DMS 273 treated with DMSO at 0.1 percent for 48 hours (cell line): ENCODE data around the gene TRIM17.
A peak's percentile ranks its signal among the peaks of the same experiment; 100 is the strongest.

Experiments used
- DNase-seq: peaks from one replicate; lab custom pipeline; 2025; lab: John Stamatoyannopoulos, UW

TRIM17 gene

GRCh38 chr1:228416217-228416933 lies at the start of gene TRIM17:
TSS of gene TRIM17 (minus strand) at chr1:228416861. CDS start at chr1:228415072, 1,789 bp downstream.
- DNase-seq: no peak

- no peak for DNase-seq
Measured at GRCh38 chr1:228465571-228466146, 49.0 kb upstream of the TRIM17 start.

- DNase-seq: no peak
Measured at GRCh38 chr1:228465141-228465540, 48.5 kb upstream of the TRIM17 start.

- no peak for DNase-seq
Measured at GRCh38 chr1:228464487-228464983, 47.9 kb upstream of the TRIM17 start.

- no peak for DNase-seq
Measured at GRCh38 chr1:228463559-228464455, 47.1 kb upstream of the TRIM17 start.

- DNase-seq: no peak
Measured at GRCh38 chr1:228463009-228463558, 46.4 kb upstream of the TRIM17 start.

GRCh38 chr1:228462560-228462959 lies 45.9 kb upstream of the TRIM17 start:
- DNase-seq: no peak

GRCh38 chr1:228460821-228461220 lies 44.2 kb upstream of the TRIM17 start:
- no peak for DNase-seq

GRCh38 chr1:228459091-228459993 lies 42.7 kb upstream of the TRIM17 start:
- DNase-seq: peak; percentile 48

- DNase-seq: peak; percentile 98
Measured at GRCh38 chr1:228457396-228458176, 40.9 kb upstream of the TRIM17 start.

GRCh38 chr1:228457017-228457395 lies 40.3 kb upstream of the TRIM17 start:
- DNase-seq: no peak

GRCh38 chr1:228456252-228457016 lies 39.8 kb upstream of the TRIM17 start:
- no peak for DNase-seq

GRCh38 chr1:228455715-228456114 lies 39.1 kb upstream of the TRIM17 start:
- DNase-seq: no peak

- DNase-seq: no peak
Measured at GRCh38 chr1:228454238-228454637, 37.6 kb upstream of the TRIM17 start.

GRCh38 chr1:228453614-228454013 lies 37.0 kb upstream of the TRIM17 start:
- DNase-seq: no peak

- DNase-seq: no peak
Measured at GRCh38 chr1:228453022-228453560, 36.4 kb upstream of the TRIM17 start.

- DNase-seq: no peak
Measured at GRCh38 chr1:228452194-228453021, 35.7 kb upstream of the TRIM17 start.

- no peak for DNase-seq
Measured at GRCh38 chr1:228450200-228450599, 33.5 kb upstream of the TRIM17 start.
